NB4 (cell line): ENCODE measurements around the gene MYCBPAP.

Source experiments
- DNase-seq: peaks from one replicate; pipeline ENCODE4 v3.0.0; 2010; ENCODE audit warnings: low read depth
- H3K4me3 ChIP-seq: one replicate; pipeline ENCODE4 v1.5.1; 2011; ENCODE audit warnings: mild to moderate bottlenecking, low read depth, low read length, moderate library complexity
- MYC ChIP-seq: IDR thresholded peaks from 2 replicates; pipeline ENCODE4 v1.6.1; 2011; ENCODE audit warnings: low read depth, low read length
- POLR2A ChIP-seq: IDR thresholded peaks from 2 replicates; pipeline ENCODE4 v1.6.1; 2011; ENCODE audit warnings: mild to moderate bottlenecking; ENCODE audit not compliant: insufficient read length; ENCODE audit errors: extremely low read depth
- TF ChIP-seq, protein P1 (sequence below): IDR thresholded peaks from one replicate; pipeline ENCODE4 v1.5.1; 2012; ENCODE audit warnings: low read depth, low read length
- TF ChIP-seq, protein P2 (sequence below): IDR thresholded peaks from 2 replicates; pipeline ENCODE4 v1.6.1; 2011; ENCODE audit warnings: low read depth, low read length

Gene MYCBPAP

GRCh38 chr17:50461550-50462132 is 46.6 kb upstream of the MYCBPAP start:
- no peak for DNase-seq
- no peak overlapping the region for H3K4me3 ChIP-seq
- TF ChIP-seq, protein P1, sequence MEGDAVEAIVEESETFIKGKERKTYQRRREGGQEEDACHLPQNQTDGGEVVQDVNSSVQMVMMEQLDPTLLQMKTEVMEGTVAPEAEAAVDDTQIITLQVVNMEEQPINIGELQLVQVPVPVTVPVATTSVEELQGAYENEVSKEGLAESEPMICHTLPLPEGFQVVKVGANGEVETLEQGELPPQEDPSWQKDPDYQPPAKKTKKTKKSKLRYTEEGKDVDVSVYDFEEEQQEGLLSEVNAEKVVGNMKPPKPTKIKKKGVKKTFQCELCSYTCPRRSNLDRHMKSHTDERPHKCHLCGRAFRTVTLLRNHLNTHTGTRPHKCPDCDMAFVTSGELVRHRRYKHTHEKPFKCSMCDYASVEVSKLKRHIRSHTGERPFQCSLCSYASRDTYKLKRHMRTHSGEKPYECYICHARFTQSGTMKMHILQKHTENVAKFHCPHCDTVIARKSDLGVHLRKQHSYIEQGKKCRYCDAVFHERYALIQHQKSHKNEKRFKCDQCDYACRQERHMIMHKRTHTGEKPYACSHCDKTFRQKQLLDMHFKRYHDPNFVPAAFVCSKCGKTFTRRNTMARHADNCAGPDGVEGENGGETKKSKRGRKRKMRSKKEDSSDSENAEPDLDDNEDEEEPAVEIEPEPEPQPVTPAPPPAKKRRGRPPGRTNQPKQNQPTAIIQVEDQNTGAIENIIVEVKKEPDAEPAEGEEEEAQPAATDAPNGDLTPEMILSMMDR: no peak
- no peak for TF ChIP-seq POLR2A

DNA sequence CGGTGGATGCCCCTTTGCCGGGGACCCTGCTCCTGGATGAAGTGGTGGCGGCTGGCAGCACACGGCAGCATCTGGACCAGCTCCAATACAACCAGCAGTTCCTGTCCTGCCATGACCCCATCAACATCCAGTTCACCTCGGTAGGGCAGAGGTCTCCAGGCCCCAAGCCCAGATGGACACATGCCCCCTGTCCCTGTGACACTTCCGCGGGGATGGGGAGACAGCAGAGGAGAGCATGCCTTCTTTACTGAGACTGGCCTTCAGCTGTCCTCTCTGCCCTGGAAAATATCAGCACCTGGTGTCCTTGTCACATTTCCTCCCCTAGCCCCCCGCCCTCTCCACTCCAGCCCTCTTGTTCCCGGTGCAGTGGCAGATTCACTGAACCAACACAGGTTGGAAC is 45.8 kb upstream of the MYCBPAP start:
- H3K4me3 ChIP-seq: no peak overlapping the region
- TF ChIP-seq, protein P1: no peak
- TF ChIP-seq, protein P2, sequence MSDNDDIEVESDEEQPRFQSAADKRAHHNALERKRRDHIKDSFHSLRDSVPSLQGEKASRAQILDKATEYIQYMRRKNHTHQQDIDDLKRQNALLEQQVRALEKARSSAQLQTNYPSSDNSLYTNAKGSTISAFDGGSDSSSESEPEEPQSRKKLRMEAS: no peak
- TF ChIP-seq POLR2A (no peak), MYC (no peak)
- no peak for DNase-seq

DNA sequence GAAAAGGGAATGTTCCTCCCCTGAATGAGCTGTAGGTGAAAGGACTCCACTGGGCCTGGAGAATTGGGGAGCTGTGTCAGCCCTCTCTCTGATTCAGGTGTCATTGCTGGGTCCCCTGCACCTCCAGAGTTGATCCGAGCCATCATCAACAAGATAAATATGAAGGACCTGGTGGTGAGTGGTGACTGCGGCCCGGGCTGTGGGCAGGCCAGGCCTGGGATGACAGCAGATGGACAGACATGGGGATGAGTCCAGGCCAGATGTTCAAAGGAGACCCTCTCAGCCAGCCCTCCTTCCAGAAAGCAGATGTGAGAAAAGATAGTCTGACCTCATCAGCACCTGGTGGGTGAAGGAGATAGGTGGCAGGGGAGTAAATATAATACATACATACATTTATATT is 44.1 kb upstream of the MYCBPAP start:
- TF ChIP-seq POLR2A (no peak), MYC (no peak)
- TF ChIP-seq, protein P2: no peak
- TF ChIP-seq, protein P1: no peak
- no peak for DNase-seq
- H3K4me3 ChIP-seq: no peak overlapping the region

DNA sequence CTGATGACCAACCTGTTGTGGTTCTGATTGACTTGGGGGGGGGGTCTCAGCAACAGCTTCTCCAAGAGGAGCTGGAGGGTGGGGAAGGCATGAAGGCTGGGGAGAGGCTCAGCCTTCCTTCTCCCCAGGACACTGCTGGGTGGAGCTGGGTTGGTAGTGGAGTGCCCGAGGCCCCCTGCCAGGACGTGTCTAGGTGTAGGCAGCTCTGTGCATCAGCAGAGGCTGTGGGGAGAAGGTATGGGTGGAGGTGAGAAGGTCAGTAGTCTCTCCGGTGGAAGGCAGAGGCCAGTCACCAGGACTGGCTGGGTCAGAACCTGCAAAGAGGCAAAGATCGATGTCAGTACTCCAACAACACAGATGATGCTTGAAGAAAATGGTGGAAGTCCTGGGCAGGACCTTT is 43.5 kb upstream of the MYCBPAP start:
- H3K4me3 ChIP-seq: no peak overlapping the region
- no peak for DNase-seq
- TF ChIP-seq, protein P1: no peak
- TF ChIP-seq POLR2A (no peak), MYC (no peak)
- TF ChIP-seq, protein P2: no peak

DNA sequence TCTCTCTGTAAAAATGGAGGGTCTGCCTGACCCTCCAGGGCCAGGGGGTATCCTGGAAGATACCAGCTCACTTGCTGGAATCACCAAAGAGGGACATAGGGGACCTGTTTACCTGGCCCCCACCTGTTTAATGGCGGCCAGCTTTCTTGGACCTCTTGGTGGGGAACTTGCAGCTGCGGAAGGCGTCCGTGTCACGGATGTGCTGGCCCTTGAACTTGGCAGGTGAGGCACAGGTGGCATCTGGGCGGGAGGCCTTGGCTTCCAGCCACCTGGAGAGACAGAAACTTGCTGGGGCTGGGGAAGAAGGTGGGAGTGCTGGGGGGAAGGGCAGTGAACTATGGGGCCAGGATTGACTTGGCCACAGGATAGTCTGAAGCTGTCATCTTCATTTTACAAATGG is 43.1 kb upstream of the MYCBPAP start:
- TF ChIP-seq POLR2A (no peak), MYC (no peak)
- TF ChIP-seq, protein P2: no peak
- DNase-seq: no peak
- no peak overlapping the region for H3K4me3 ChIP-seq

DNA sequence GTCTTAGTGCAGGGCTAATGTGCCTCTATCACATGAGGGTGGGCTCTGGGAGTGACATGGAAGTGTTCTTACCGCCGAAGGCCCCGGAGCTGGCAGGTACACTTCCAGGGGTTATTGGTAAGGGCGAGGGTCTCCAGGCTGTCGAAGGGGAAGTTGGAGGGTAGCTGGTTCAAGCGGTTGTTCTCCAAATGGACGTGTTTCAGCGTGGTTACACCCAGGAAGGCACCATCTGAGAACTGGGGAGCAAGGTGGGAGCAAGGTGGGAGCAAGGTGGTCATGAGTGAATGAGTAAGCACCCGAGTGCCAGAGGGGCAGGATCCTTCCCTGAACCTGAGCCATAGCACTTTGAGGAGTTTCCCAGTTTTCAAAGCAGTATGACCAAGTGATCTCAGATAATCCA is 42.6 kb upstream of the MYCBPAP start:
- no peak overlapping the region for H3K4me3 ChIP-seq
- no peak for DNase-seq

More for the DNA sequence above, 42.6 kb upstream of the MYCBPAP start:
- no peak for TF ChIP-seq POLR2A
- TF ChIP-seq, protein P2: no peak
- TF ChIP-seq, protein P1: no peak
- TF ChIP-seq MYC: no peak
